ENCODE data around the gene TSHZ2.
"Not testable (repeated sequence)": the region's sequence is repeated elsewhere in the genome, so short reads cannot be mapped to it uniquely, and the experiment has no call there.

Gene TSHZ2

DNA sequence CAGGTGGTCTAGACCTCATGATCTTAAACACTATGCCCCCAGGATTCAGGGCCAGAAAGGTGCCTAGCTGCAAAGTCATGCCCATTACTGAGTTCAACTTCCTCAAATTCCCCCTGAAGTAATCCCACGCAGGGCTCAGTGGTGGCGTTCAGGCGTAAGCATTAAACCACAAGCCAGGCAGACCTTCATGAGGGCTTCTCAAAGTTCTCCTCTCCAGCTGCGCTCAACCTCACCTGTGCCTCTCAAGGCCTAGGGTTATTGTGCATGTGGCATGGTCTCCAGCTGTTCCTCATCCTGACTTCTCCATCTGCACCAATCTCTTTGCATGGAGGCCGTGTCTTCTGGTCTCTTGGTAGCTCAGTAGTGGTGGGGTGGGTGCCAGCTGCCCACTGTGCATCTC, 113.6 kb downstream of the TSHZ2 start:
- no peak for DNase-seq (ENCODE audit: low spot score)

DNA sequence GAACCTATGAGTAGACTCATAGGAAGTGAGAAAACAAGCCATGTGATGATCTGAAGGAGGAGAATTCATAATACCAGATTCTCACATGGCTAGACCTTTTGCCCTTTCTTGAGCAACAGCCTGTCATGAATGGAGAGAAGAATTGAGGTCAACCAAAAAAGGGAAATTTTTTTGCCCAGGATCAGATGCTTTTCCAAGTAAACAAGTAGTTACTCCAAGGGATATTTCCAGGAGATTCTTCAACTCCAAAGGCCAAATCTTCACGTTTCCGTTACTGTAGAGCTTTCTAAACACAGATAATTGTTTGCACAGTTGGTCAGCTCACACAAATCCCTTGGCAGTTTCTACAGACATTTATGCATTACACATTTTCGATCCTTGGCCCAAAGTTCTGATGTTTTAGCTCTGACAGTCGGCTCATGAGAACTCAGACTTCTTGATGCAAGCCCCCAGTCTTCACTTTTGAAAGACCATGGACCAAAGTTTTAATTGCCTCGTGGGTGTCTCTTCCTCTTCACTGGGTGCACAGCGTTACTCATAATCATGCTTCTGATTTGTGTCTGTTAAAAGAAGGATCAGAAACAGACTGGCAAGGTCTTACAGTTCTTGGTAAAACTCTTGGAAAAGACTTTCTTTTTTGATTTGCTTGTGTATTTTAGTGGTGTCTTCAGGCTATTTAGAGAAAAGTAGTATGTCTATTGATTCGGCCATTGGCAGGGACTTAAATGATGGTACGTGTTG, 115.0 kb downstream of the TSHZ2 start:
- no peak for DNase-seq (ENCODE audit: low spot score)

DNA sequence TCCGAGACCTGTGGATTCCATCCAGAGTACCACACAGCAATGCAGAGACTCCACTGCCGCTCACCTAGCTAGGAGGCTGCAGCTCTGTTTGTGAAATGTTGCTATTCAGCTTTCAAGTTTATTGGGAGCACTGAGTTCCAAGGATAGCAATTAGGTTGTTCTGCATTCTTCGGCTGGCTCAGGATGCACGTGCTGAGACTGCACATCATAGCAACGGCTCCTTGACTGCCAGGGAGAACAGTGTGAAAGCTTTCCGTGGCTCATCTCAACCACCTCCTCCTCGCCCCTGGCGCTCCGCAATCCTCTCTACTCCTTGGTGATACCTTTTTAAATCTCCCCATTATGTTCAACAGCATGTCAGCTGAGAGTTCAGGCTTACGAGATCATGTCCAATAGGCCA, 116.6 kb downstream of the TSHZ2 start:
- DNase-seq (ENCODE audit: low spot score): no peak

DNA sequence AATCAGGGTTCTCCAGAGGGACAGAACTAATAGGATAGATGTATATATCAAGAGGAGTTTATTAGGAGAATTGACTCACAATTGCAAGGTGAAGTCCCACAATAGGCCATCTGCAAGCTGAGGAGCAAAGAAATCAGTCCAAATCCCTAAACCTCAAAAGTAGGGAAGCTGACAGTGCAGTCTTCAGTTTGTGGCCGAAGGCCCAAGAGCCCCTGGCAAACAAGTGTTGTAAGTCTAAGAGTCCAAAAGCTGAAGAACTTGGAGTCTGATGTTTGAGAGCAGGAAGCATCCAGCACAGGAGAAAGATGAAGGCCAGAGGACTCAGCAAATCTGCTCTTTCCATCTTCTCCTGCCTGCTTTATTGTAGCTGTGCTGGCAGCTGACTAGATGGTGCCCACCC, 117.7 kb downstream of the TSHZ2 start:
- DNase-seq (ENCODE audit: low spot score): not testable (repeated sequence)

DNA sequence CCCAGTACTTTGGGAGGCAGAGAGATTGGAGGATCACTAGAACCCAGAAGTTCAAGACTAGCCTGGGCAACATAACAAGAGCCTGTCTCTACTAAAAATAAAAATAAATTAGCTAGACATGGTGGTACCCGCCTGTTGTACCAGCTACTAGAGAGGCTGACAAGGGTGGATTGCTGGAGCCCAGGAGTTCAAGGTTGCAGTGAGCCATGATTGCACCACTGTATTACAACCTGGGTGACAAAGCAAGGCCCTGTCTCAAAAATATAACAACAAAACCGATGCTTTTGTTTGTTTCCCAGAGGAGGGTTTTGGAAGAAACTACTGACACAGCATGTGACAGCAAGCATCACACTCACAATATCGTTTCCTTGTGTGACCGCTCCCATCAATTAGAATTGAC, 119.6 kb downstream of the TSHZ2 start:
- DNase-seq (ENCODE audit: low spot score): no peak

- no peak for DNase-seq (ENCODE audit: low spot score)
Measured at GRCh38 chr20:53092772-53093300, 120.7 kb downstream of the TSHZ2 start.

DNA sequence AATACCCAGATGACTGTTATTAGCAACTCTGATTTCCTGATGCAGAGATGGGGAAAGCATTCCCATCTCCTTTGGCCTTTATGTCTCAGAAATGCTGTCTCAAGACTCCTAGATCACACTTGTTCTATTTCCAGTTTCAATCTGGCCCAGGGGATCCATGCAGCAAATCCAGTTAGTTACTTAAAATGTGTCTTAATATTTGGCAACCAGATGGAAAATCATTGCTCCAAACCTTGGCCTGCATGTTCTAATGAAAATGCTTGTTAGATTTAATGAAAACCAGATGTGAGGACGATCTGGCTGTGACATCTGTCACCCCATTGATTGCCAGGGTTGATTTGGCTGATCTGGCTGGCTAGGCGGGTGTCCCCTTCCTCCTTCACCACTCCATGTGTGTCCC, 125.2 kb downstream of the TSHZ2 start:
- DNase-seq (ENCODE audit: low spot score): no peak

GRCh38 chr20:53097791-53098190, 125.6 kb downstream of the TSHZ2 start:
- no peak for DNase-seq (ENCODE audit: low spot score)

DNA sequence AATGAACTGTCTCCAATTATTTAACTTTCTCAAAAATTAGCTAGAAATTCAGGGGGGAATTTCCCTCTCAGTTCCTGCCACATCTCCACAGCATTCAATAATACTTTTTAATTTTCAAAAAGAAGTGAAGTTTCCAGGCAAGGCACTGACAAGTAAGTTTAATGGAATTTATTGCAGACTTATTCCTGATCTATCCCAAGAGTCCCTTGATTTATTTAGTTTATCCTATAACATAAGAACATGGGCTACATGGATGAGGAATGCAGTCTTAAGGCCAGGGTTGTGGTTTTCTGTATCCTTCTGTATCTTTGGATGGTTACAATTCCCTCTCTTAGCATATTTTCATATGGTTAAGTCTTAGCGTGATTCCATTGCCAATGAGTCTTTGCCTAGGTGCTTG, 126.5 kb downstream of the TSHZ2 start:
- DNase-seq (ENCODE audit: low spot score): no peak

DNA sequence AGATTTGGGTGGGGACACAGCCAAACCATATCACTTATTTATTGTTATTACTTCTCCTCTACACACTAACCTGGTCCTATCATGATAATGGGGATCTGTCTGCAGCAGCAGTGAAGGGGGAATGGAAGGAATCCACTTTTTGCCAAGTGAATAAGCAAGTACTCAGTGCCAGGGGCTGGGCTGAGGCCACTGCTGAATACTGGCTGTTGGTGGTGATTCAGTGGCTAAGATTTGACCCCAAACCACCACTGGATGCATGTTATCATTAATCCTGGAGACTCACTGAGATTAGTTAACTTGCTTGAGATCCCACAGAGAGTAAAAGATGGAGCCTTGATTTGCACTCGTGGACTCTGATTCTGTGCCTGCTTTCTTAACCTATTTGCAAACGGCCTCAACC, 127.7 kb downstream of the TSHZ2 start:
- DNase-seq (ENCODE audit: low spot score): no peak

DNA sequence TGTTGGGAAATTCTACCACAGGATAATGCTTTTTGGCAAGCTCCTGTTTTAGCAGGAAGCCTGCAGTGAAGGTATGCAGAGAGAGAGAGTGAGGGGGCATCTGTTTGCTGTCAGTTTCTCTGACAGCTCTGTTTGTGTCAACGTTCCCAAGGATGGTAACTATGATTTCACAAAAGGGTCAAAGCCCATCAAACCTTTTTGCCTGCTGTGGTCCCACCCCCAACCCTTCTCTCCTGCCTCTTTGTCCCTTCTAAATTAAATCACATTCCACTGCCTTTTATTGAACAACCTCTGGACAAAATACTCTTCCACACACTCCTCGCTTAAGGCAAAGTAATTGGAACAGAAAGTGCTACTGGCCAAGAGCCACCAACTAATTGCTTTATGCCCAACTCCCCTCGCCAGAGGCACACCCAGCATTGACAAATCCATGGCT, 128.3 kb downstream of the TSHZ2 start:
- DNase-seq (ENCODE audit: low spot score): no peak

DNA sequence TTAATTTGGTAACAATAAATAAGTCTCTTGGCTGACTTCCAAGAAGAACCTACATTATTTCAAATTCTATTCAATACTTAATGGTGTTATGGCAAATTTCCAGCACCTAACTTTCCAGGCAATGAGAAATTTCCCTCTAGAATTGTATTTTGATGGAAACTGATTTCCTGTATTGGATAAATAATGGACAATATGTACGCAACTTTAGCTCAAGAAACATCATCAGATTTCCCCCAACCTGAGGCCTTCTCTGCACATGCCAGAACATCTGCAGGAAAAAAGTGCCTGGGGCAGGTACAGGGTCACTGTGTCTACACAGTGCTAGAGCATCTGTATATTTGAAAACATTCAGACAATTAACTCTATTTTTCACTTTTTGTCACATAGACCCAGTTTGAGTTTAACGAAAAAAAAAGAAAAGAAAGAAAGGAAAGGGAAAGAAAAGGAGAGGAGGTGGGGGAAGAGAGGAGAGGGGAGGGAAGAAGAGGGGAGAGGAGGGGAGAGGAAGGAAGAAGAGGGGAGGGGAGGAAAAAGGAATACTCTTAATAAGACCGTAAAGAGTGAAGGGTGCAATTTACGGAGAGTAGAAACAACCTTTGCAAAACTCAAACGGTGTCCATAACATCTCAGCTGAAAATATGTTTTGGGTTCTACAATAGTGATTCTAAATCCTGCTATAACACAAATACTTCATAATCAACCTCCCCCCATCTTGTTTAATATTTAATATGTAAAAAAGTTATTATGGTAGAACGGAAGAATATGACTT, 130.0 kb downstream of the TSHZ2 start:
- DNase-seq (ENCODE audit: low spot score): no peak

- DNase-seq (ENCODE audit: low spot score): no peak
Measured at GRCh38 chr20:53103124-53103523, 131.0 kb downstream of the TSHZ2 start.

GRCh38 chr20:53104884-53105283, 132.7 kb downstream of the TSHZ2 start:
- no peak for DNase-seq (ENCODE audit: low spot score)

DNA sequence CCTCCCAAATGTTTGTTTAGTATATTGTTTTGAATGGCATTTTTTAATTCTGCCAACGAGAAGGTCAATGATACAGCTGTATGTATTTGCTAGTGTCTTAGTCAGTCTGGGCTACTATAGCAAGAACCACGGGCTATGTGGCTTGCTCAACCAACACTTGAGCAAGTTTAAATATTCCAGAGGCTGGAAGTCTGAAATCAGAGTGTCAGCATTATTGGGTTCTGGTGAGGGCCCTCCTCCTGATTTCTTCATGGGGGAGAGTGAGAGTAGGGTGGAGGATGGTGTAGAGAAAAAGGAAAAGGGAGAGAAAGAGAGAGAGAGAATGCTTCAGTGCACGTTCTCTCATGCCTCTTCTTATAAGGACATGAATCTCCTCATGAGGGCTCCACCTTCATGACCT, 144.6 kb downstream of the TSHZ2 start:
- DNase-seq (ENCODE audit: low spot score): no peak

DNA sequence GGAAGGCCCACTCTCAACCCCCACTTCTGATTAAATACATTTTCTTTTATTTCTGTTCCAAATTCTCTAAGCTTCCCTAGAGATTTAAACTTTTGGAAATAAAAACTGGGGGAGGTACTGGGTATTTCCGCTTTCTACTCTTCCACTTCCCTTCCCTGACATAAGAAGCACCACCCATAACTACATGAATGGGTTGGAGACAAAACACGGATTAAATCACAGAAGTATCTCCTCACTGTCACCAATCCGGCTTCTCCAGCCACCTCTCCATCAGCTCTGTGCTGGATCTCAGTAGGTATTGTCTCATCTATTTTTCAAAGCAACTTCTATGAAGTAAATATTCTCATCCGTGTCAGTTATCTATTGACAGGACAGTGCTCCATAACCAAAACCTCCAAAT, 150.7 kb downstream of the TSHZ2 start:
- no peak for DNase-seq (ENCODE audit: low spot score)

GRCh38 chr20:53124075-53124551, 152.0 kb downstream of the TSHZ2 start:
- no peak for DNase-seq (ENCODE audit: low spot score)

DNA sequence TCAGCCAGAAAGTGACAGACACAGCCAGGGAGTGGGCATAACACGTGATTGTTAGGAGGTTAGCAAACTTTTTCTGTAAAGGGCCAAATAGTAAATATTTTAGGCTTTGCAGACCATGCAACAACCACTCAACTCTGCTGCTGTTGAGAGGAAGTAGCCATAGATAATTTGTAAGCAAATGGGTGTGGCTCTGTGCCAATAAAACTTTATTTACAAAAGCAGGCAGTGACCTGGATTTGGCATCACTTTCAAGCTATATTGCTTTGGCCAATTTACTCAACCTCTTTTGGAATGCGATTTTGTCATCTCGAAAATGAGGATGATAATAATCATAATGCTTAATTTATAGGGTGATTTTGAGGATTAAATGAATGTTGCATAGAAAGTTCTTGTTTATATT, 152.6 kb downstream of the TSHZ2 start:
- no peak for DNase-seq (ENCODE audit: low spot score)

DNA sequence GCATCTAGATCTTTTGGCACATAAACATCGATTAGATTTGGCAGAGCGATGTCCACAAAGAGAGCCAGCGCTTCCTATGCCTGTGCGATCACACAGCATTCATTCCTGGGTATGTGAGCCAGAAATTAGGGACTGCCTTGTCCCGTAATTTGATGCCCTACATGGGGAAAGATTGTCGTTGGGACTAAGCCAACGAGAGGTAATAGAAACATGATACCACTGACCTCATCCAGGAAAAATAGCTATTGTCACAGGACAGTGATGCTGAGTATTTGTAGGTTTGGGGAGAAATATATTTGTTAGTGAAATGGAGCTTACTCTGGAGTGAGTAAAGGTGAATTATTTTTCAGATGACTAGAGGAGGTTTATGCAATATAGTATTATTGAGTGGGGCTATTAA, 154.0 kb downstream of the TSHZ2 start:
- no peak for DNase-seq (ENCODE audit: low spot score)

DNA sequence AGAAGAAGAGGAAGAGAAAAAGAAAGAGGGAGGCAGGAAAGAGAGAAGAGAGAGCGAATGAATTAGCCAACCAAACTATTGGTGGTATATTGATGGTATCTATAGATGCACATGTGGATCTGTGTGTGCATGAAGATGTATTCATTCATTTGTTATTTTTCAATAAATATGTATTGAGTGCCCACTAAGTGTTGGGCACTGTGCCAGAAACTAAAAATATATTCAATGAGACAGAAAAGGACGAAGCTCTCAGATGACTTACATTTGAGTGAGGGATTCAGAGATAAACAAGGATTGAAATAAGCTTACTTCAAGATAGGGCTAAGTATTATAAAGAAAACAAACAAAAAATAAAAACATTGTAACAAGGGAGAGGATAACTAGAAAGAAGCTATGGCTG, 154.9 kb downstream of the TSHZ2 start:
- DNase-seq (ENCODE audit: low spot score): no peak

- DNase-seq (ENCODE audit: low spot score): no peak
Measured at GRCh38 chr20:53128004-53128403, 155.8 kb downstream of the TSHZ2 start.

DNA sequence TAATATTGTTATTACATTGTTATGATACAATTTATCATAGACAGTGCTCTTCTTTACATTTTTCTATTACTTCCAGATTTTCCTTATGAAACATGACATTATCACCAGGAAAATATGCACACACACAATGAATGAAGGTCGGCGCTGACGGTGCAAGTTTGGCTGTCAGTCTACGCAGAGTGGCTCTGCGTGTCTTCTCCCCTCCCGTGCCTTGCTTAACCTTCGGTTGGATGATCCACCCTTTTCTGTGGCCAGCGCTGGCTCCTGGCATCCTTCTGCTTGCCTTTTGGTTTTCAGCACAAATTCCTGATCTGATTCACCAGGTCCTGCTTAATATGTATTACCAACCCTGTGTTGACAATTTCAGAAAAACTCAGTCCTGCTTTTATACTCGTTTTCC, 157.4 kb downstream of the TSHZ2 start:
- no peak for DNase-seq (ENCODE audit: low spot score)

DNA sequence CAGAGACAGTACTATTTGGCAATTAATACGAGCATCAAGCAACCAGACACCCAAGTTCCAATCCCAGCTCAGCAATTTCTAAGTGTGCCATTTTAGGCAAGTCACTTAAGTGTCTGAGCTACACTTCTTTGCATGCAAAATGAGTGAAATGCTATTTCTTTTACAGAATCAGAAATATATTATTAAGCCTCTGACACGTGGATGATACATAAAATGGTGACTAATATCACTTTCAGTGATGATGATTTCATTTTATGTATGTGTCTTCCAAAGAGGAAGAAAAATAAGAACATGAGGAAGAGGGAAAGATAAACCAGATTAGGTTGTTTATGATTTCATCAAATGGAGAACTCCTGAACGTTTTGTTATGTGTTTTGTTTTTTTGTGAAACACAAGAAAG, 158.6 kb downstream of the TSHZ2 start:
- DNase-seq (ENCODE audit: low spot score): no peak

Data from kidney capillary endothelial cell (primary cell).